ENCODE data around the gene PDPN. TPM values are rescaled to one million over a fixed set of nuclear protein-coding genes. Genes with fewer than 3 reads are reported as not detected.
"Not testable (repeated sequence)": the region's sequence is repeated elsewhere in the genome, so short reads cannot be mapped to it uniquely, and the experiment has no call there.

PDPN gene, protein sequence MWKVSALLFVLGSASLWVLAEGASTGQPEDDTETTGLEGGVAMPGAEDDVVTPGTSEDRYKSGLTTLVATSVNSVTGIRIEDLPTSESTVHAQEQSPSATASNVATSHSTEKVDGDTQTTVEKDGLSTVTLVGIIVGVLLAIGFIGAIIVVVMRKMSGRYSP
- total RNA-seq = 22.7 TPM

DNA sequence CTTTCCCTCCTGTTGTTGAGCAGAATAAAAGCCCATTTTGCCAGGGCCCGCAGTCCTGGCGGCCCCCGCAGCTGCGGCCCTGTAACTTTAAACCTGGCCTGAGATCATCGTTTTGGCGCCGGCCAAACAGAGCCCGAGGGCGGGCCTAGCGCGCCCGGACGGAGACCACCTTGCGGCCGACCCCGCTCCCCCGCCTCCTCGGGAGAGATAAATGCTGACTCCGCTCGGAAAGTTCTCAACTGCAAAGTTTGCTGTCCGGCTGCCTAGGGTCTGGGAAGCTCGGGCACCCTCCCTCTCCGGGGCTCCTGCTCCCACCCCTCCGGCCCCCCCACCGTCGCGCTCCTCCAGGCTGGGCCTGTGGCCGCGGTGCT, at the start of gene PDPN:
TSS of gene PDPN (plus strand) at position 238 of the 371 bp plus-strand sequence. CDS start 202 bp downstream, outside the sequence.
- ATAC-seq (peak; percentile 89), DNase-seq (ENCODE audit: low spot score) (peak; percentile 79)
- intact Hi-C loops (cut with DNase I) = no loop called here

DNA sequence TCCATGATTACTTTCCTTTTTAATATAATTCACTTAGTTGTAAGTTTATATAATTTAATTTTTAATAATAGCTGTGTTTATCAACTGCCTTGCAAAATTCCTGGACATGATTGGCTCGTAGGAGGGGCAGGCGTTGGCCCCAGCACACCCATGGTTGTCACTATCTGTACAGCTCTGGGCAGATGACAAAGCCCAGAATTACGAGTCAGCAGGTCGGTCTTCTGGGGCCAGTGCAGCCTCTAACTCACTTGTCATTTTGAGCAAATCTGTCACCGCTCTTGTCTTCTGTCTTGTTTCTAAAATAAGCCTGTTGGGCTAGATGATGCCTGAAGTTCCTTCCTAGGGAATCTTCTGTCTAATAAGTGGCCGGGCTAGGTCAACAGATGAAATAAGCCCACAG, 48.4 kb upstream of the PDPN start:
- intact Hi-C loops (cut with DNase I) = no loop called here
- DNase-seq (ENCODE audit: low spot score) (no peak), ATAC-seq (no peak)

DNA sequence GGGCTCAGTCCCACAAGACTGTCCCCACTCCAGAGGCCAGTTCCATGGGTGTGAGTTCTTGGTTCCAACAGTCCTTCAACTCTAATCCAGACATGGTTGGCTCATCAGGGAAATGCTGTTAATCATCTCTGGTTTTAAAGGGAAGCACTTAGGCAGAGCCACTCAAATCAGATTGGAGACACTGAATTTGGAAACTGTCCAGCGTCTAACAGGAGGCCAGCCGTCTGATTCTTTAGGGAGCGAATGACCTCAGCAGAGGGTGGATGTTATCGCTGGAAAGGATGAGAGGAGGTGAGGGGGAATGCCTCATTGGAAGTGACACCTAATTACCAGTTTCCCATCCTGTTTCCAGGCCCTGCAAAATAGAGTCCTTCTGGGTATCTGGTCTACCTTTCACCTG, 47.1 kb upstream of the PDPN start:
- intact Hi-C loops (cut with DNase I) = no loop called here
- no peak for ATAC-seq
- DNase-seq (ENCODE audit: low spot score) = no peak

DNA sequence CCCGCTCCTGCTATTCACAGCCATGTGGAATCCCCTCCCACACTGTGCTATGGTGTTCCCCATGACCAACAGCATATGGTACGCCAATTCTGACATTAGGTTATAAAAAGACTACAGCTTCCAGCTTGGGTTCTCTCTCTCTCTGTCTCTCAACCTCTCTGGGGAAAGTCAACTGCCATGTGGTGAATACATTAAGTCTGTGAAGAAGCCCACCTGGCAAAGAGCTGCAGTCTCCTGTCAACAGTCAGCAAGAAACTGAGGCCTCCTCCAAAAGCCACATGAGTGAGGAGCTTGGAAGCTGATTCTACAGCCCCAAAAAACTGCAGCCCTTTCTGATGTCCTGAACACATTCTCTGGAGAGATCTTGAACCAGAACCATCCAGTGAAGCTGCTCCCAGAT, 44.8 kb upstream of the PDPN start:
- intact Hi-C loops (cut with DNase I) = no loop called here
- ATAC-seq (no peak), DNase-seq (ENCODE audit: low spot score) (no peak)

DNA sequence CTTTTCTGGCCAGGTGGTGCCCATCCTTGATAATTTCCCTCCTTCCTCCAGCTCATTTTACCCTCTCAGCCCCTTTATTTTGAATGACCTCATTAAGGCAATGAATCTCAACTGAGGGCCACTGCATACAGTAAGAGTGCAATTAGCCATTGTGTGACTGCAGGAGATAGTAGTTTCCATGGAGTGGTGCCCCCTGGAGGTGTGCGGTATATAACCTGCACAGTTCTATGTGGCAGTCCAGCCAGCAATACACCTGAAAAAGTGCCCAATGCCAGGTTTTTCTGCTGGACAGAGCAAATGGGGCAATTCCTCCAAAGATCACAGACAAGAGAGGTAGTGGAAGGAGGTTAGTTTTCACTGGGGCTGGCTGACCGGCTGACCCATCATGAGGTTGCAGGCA, 43.9 kb upstream of the PDPN start:
- no peak for ATAC-seq
- no peak for DNase-seq (ENCODE audit: low spot score)
- intact Hi-C loops (cut with DNase I) = no loop called here

DNA sequence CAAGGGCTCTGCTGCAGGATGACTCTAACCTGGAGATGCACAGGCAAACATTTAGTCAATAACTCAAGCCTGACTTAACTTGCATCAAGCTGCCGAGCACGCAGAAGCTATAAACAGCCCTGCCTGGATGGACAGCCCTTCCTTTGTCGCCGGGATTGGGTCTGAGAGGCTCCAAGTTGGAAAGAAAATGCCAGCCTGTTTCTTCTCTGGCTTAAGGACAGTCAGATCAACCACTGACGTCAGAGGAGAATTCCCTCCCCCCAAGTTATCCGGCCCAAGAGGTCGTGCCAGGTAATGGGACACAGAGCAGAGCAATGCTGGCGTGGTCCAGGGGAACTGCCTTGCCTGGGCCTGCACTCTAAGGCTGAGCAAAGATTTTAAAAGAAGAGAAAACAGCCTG, 42.8 kb upstream of the PDPN start:
- ATAC-seq = no peak
- DNase-seq (ENCODE audit: low spot score) = no peak
- intact Hi-C loops (cut with DNase I) = no loop called here

DNA sequence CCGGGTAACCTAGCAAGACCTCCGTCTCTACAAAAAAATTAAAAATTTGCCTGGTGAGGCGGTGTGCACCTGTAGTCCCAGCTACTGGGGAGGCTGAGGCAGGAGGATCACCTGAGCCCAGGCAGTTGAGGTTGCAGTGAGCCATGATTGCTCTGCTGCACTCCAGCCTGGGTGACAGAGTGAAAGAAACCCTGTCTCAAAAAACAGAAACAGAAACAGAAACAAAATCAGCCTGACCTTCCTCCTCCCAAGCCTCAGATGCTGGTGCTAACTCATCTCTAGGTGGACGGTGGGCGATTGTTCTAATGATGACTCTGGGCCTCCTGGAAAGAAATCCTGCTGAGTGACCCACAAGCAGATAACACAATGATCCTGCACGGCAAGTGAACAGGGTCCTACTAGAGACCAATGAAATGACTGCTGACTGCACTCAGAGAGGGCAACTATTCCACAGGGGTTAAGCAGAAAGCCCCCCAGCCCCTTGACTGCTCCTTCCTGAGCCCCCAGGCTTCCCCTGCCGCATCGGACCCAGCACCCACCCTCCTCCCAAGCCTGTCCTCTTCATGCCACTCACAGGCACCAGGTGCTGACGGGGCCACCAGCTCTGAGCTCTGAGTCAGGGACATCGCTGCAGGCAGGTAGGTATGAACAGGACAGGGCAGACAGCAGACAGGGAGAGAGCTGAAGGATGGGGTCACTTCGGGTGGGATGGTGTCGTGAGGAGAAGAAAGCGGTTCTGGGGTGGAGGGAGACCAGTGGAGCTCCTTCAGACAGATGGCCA, 42.0 kb upstream of the PDPN start:
- ATAC-seq = no peak
- DNase-seq (ENCODE audit: low spot score) = no peak
- intact Hi-C loops (cut with DNase I) = no loop called here

DNA sequence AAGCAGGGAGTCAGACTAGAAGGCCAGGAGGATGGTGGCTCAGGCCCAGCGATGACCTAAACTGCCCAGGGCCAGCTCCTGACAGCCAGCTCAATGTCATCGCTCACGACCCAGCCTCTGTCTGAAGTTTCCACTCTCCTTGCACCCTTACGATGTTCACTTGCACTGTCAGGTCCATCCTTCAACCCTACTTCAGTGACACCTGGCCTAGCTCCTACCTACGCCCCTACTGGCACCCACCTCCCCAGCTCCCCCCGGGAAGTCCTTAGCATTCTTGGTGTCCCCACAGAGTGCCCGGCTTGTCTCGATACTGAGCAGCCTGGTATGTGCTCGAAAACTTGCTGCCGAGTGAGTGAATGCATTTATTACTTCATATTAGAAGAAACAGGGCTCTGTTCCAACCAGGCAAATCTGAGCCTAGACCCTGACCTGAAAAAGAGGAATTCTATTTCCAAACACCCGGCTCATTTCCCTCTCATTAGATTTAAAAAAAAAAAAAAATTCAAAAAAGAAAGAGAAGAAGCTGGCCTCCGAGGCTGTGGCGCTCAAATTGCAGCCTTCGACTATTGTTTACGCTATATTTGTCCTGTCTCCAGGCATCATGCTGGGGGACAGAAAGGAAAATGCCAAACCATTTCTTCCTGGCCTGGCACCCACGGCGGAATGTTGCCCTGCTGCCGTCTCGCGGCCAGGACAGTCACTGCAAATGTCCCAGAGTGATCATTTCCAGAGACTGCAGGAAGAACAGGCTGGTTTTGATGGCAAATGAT, 40.0 kb upstream of the PDPN start:
- DNase-seq (ENCODE audit: low spot score) (no peak), ATAC-seq (peak; percentile 70)
- intact Hi-C loops (cut with DNase I) = no loop called here

DNA sequence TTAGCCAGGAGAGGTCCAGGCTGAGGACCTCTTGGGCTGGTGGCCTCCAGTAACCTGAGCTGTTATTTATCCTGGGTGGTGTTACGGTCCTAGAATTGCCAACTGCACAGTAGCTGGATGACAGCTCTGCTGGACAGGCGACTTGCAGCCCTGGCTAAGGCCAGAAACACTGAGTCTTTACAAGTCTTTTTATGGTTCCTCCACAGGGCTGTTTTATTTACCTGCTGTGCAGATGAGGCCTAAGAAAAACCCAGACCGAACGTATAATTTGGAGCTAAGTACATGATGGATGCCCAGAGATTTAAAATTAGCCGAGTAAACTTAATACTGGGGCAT, 39.4 kb upstream of the PDPN start:
- intact Hi-C loops (cut with DNase I) = no loop called here
- DNase-seq (ENCODE audit: low spot score) (no peak), ATAC-seq (no peak)

DNA sequence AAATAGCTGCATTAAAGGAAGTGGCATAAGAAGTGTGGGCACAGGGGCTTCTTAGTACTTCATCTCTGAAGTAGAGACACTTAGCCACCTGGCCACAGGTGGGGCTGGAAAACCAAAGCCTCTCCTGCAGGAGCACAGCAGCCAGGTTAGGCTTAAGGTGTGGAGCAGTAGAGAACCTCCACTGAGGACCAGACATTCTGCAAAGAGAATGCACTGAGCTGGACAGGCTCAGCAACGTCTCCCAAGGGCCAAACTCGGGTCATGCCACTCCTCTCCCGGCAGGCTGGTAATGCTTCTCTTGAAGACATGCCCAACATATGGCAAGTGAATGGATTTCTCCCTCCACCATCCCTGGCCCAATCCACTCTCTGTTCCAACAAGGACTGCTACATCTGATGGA, 36.8 kb upstream of the PDPN start:
- intact Hi-C loops (cut with DNase I) = no loop called here
- DNase-seq (ENCODE audit: low spot score) = no peak
- ATAC-seq = no peak

DNA sequence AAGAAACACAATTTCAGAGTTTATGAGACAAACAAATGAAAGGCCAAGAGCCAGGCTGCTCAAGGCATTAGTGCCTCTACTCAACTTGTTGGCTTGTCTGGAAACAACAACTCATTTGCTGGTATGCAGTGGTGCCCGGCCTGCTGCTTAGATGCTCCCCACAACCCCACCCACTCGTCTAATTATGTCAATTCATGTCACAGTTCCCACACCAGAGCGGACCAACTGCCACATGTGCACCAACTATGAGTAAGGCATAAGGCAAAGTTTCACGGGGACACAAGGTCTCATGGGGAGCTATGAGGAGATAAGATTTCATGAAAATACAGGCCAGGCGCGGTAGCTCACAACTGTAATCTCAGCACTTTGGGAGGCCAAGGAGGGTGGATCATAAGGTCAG, 35.4 kb upstream of the PDPN start:
- no peak for ATAC-seq
- intact Hi-C loops (cut with DNase I) = no loop called here
- DNase-seq (ENCODE audit: low spot score) = no peak

DNA sequence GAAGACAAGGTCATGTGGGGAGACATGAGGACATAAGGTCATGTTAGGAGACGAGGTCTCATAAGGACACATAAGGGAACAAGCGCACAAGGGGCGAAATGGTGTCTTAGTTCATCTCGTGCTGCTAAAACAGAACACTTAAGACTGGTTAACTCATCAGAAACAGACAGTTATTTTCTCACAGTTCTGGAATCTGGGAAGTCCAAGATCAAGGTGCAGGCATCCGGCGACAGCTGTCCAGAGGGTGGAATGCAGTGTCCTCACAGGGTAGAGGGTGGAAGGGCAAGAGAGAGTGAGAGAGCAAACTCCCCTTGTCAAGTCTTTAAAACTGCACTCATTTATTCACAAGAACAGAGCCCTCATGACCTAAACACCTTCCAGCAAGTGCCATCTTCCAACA, 34.6 kb upstream of the PDPN start:
- ATAC-seq (no peak), DNase-seq (ENCODE audit: low spot score) (no peak)
- intact Hi-C loops (cut with DNase I) = no loop called here

DNA sequence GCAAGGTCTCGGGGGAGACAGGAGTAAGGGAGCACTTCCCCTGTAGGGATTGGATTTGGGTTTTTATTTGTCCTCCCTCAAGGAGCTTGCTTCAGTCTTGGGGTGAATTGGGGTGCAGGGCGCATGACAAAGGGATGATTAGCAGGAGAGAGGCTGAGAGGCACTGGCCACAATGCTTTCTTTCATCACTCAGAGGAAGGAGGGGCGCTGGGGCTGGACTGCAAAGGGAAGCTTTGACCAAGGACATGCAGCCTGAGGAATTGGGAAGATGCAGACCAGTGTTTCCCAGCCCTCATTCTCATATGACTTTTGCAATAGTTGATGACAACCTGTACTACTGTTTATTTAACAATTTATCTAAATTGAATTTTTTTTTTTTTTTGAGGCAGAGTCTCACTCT, 34.1 kb upstream of the PDPN start:
- intact Hi-C loops (cut with DNase I) = no loop called here
- no peak for ATAC-seq
- no peak for DNase-seq (ENCODE audit: low spot score)

DNA sequence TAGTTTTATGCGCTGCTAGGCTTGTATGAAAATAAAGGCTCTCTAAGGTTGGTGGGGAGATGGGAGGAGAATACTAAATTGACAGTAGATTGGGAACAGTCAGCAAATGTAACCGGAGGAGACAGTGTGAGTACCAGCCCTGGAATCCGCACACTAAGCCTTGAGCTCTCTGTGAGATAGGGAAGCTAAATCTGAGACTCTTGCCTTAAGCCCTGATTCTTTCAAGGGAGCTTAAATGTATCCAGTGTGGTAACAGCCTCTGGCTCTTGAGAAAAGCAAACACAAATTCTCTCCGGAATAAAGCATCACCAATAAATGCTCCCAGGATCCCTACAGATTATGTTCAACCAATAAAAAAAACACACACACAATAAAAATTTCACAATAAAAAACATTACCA, 33.0 kb upstream of the PDPN start:
- peak; percentile 45 for ATAC-seq
- DNase-seq (ENCODE audit: low spot score) = no peak
- intact Hi-C loops (cut with DNase I) = no loop called here

DNA sequence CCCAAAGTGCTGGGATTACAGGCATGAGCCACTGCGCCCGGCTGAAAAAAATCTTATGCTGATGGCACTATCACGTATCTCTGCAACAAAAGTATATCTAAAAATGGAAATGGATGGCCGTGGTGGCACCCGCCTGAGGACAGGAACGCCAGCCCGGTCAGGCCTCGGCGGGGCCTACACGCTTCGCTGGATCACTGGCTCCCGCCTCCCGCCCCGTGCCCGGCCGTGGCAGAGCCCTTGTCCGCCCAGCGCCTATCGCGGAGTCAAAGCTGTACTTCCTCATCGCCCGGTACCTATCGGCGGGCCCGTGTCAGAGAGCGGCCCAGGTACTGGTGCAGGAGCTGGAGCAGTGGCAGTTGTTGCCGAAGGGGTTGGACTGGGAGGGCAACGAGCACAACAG, 28.8 kb upstream of the PDPN start:
- DNase-seq (ENCODE audit: low spot score) (no peak), ATAC-seq (no peak)
- intact Hi-C loops (cut with DNase I) = no loop called here

DNA sequence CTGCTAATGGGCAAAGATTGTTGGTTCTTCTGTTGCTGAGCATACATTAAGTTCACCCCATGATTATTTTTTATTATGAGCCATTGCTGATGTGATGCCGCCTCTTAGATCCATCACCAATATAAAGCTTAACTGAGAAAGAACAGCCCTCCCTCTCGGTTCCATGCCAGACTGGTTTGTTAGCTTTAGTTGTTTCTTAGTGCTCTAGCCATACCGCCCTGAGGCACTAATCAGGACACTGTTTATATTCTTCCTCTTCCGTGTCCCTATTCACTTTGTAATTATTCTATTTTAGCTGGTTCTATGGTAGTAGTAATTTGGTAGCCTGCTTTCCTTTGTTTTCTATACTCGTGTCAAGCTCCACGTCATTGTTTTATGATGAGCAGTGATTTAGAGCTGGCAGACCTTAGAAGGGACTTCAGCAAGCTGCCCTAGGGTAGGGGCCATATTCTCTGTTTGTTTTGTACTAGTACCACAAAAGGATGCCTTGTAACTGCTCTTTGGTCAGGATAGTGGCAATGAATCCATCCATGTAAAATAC, 27.3 kb upstream of the PDPN start:
- DNase-seq (ENCODE audit: low spot score) (no peak), ATAC-seq (no peak)
- intact Hi-C loops (cut with DNase I) = no loop called here

DNA sequence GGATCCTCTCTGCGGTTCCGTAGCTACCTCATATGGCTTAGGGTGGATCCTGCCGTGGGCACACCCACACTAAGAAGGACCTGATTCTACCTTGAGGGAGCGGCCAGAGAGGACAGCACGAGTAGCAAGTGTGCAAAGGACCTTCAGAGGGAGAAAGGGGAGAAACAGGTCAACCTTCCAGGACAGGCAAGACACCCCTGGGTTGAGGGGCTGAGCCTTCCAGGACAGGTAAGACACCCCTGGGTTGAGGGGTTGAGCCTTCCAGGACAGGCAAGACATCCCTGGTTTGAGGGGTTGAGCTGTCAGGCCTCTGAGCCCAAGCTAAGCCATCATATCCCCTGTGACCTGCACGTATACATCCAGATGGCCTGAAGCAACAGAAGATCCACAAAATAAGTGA, 23.1 kb upstream of the PDPN start:
- no peak for ATAC-seq
- intact Hi-C loops (cut with DNase I) = no loop called here
- DNase-seq (ENCODE audit: low spot score) = no peak

DNA sequence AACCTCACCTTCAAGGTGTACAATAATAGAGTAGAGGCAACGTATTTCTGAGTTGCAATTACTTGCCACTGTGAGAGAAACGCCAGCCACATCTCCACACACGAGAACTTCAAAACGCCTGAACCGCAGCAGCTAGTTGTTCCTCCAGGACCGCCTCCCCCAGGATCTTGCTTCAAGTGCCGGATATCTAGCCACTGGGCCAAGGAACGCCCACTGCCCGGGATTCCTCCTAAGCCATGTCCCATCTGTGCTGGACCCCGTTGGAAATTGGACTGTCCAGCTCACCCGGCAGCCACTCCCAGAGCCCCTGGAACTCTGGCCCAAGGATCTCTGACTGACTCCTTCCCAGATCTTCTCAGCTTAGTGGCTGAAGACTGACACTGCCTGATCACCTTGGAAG, 20.7 kb upstream of the PDPN start:
- intact Hi-C loops (cut with DNase I); DNase-seq (ENCODE audit: low spot score); ATAC-seq: not testable (repeated sequence)

DNA sequence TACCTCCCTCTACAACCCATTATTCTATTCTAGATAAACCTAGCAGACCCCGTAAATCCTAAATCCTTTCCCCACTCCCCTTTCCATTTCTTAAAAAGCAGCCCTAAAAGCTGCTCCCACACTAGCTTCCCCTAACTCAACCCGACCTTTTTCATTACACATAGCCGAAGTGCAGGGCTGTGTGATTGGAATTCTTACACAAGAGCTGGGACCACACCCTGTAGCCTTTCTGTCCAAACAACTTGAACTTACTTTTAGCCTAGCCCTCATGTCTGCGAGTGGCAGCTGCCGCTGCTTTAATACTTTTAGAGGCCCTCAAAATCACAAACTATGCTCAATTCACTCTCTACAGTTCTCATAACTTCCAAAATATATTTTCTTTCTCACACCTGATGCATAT, 19.6 kb upstream of the PDPN start:
- intact Hi-C loops (cut with DNase I) = no loop called here
- no peak for DNase-seq (ENCODE audit: low spot score)
- ATAC-seq = no peak

DNA sequence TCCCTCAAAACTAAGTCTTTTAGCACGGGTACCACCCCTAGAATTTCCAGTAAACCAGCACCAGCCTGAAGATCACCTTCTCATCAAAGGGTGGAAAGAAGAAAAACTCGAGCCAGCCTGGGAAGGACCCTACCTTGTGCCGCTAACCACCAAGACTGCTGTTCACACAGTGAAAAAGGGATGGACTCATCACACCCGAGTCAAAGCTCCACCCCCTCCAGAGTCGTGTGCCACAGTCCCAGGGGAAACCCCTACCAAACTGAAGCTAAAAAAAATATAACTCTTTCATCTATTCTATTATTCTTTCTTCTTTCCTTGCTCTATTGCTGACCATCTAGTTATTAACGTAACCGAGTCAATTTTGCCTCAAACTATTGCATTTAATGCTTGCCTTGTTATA, 13.2 kb upstream of the PDPN start:
- ATAC-seq; DNase-seq (ENCODE audit: low spot score); intact Hi-C loops (cut with DNase I): not testable (repeated sequence)

Measured in sciatic nerve (tissue), 2 donors.